NCI-H526 (cell line): ENCODE results near the gene TSPAN14.

Experiments used
- DNase-seq, 2 experiments: peaks; one replicate each; lab custom pipeline; 2025; lab: John Stamatoyannopoulos, UW

TSPAN14 gene

GRCh38 chr10:80487421-80487785, 33.3 kb downstream of the TSPAN14 start:
- no peak for DNase-seq

GRCh38 chr10:80487791-80488538, 33.9 kb downstream of the TSPAN14 start:
- no peak for DNase-seq

- DNase-seq, result no peak
These were observed 34.5 kb downstream of the TSPAN14 start for GRCh38 chr10:80488539-80489066.

- DNase-seq, result no peak
These were observed 35.4 kb downstream of the TSPAN14 start for GRCh38 chr10:80489371-80490112.

- DNase-seq, result no peak
These were observed 37.4 kb downstream of the TSPAN14 start for GRCh38 chr10:80491251-80492102.

GRCh38 chr10:80492848-80493521, 38.9 kb downstream of the TSPAN14 start:
- DNase-seq, result no peak

- DNase-seq, result no peak
These were observed 39.5 kb downstream of the TSPAN14 start for GRCh38 chr10:80493522-80494051.

- DNase-seq, result no peak
These were observed 42.6 kb downstream of the TSPAN14 start for GRCh38 chr10:80496555-80497172.

GRCh38 chr10:80497187-80498077, 43.3 kb downstream of the TSPAN14 start:
- DNase-seq, result no peak

GRCh38 chr10:80498078-80498832, 44.1 kb downstream of the TSPAN14 start:
- DNase-seq, result no peak

- no peak for DNase-seq
These were observed 45.0 kb downstream of the TSPAN14 start for GRCh38 chr10:80498833-80499741.

GRCh38 chr10:80500572-80501380, 46.7 kb downstream of the TSPAN14 start:
- no peak for DNase-seq

GRCh38 chr10:80501381-80501912, 47.3 kb downstream of the TSPAN14 start:
- DNase-seq, result no peak

- no peak for DNase-seq
These were observed 47.9 kb downstream of the TSPAN14 start for GRCh38 chr10:80501913-80502521.

GRCh38 chr10:80502621-80503583, 48.8 kb downstream of the TSPAN14 start:
- DNase-seq, result no peak
